Endodermal cell (in vitro differentiated cells): ENCODE data around the gene KCND2. TPM values are rescaled to one million over a fixed set of nuclear protein-coding genes. Genes with fewer than 3 reads are reported as not detected.

Experiments
- DNase-seq: peaks from one replicate; pipeline ENCODE4 v3.0.0-alpha.2; 2017
- H3K27ac ChIP-seq: 2 replicates; pipeline ENCODE4 v1.5.1; 2013; ENCODE audit warnings: mild to moderate bottlenecking, low read depth, low read length, moderate library complexity
- H3K27me3 ChIP-seq: 2 replicates; pipeline ENCODE4 v1.6.1; 2013; ENCODE audit warnings: mild to moderate bottlenecking, low read length, moderate library complexity; ENCODE audit not compliant: insufficient read depth, control insufficient read depth, poor library complexity, severe bottlenecking
- H3K36me3 ChIP-seq: 2 replicates; pipeline ENCODE4 v1.7.0; 2013; ENCODE audit warnings: mild to moderate bottlenecking, low read length, moderate library complexity; ENCODE audit not compliant: control insufficient read depth, insufficient read depth
- H3K4me1 ChIP-seq: one replicate; pipeline ENCODE4 v1.7.0; 2013; ENCODE audit warnings: low read length; ENCODE audit not compliant: control insufficient read depth, insufficient read depth
- H3K4me3 ChIP-seq: 2 replicates; pipeline ENCODE4 v1.5.1; 2013; ENCODE audit warnings: mild to moderate bottlenecking, low read length, moderate library complexity
- H3K9ac ChIP-seq: 2 replicates; pipeline ENCODE4 v1.6.1; 2013; ENCODE audit warnings: mild to moderate bottlenecking, low read length, moderate library complexity; ENCODE audit not compliant: poor library complexity, severe bottlenecking; ENCODE audit errors: extremely low read depth
- H3K9me3 ChIP-seq: 2 replicates; pipeline ENCODE4 v1.6.1; 2013; ENCODE audit warnings: mild to moderate bottlenecking, low read length, moderate library complexity; ENCODE audit not compliant: control insufficient read depth
- H3K27ac Mint-ChIP-seq: 2 replicates; pipeline ENCODE4 v1.8.0; 2020; ENCODE audit warnings: mixed read lengths
- H3K27me3 Mint-ChIP-seq: 2 replicates; pipeline ENCODE4 v1.8.0; 2021; ENCODE audit warnings: mild to moderate bottlenecking, mixed read lengths; ENCODE audit not compliant: insufficient read depth
- H3K36me3 Mint-ChIP-seq: 2 replicates; pipeline ENCODE4 v1.8.0; 2020; ENCODE audit warnings: low read depth, mixed read lengths
- H3K4me1 Mint-ChIP-seq: 2 replicates; pipeline ENCODE4 v1.8.0; 2020; ENCODE audit warnings: mixed read lengths
- H3K4me3 Mint-ChIP-seq: 2 replicates; pipeline ENCODE4 v1.8.0; 2020; ENCODE audit warnings: mild to moderate bottlenecking, moderate library complexity, mixed read lengths
- H3K9me3 Mint-ChIP-seq: 2 replicates; pipeline ENCODE4 v1.8.0; 2020; ENCODE audit warnings: mild to moderate bottlenecking, mixed read lengths
- WGBS, 2 experiments: methylation state at CpG; one replicate each; pipeline versions ENCODE4 v1.1.5 to v1.1.7; 2013; ENCODE audit warnings: missing lambda C conversion rate in 2 of 2, mixed read lengths in 1 of 2; ENCODE audit not compliant: insufficient coverage in 1 of 2, insufficient read length in 1 of 2; 5-methylcytosine and 5-hydroxymethylcytosine counted together
- total RNA-seq, 2 donors: library from RNA; stranded (reverse); fragmentation: NEBNext Ultra II Directional in 1 of 2; extraction: Animal tissue kit (Norgen Biotek cat#: 25700) in 1 of 2; gene quantifications; 2 replicates in 1 of 2; 3 replicates in 1 of 2; pipeline ENCODE4 v1.2.1, GENCODE V29; 2021
- TF ChIP-seq, protein P1 (sequence below): fragments of 200-600 bp; sonication (generic); conservative IDR thresholded peaks from 2 replicates; pipeline ENCODE4 v1.5.0; 2021; ENCODE audit warnings: antibody characterized with exemption, mild to moderate bottlenecking

Gene KCND2
- total RNA-seq, 2 donors from 2014 or later, result 0.71 to 4.6 TPM

DNA sequence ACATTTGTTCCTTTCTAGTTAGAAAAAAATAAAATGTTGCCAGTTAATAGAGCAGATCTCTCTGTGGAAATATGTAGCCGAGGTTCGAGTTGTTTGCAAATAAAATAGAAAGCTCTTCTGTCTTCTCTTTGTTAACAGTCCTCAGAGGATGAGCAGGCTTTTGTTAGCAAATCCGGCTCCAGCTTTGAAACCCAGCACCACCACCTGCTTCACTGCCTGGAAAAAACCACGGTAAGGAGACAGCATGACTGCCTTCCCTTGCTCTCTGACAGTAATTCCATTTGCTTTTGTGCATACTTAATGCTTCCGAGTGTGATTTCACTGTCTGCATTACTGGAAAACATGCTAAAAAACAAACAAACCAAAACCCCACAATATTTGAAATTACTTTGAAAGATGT lies 469.4 kb downstream of the KCND2 start:
- Mint-ChIP-seq H3K27me3 (no peaks in the 10 kb centered on the region), H3K9me3 (no peaks in the 10 kb centered on the region)
- H3K4me3 ChIP-seq, result no peak overlapping the region

DNA sequence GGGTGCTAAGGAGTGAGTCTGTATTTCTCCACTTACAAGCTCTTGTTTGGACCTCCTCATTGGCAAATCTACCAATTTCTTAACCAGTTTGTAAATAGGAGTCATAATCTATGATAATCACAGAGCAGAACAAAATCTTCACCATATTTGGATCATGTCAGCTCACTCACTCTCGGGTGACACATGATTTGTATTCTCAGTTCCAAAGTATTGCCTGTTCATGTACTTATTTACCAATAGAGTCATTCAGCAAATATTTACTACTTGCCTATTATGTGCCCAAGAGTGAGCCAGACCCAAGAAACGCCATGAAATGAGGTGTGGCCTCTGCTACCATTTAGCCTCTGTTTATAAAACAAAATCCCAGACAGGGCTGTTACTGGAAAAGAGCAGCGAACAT lies 470.2 kb downstream of the KCND2 start:
- Histone ChIP-seq H3K4me3 (no peak overlapping the region), H3K9me3 (no peaks in the 10 kb centered on the region), H3K9ac (no peak overlapping the region), H3K27ac (no peak overlapping the region), H3K36me3 (no peaks in the 10 kb centered on the region), H3K4me1 (no peaks in the 10 kb centered on the region), H3K27me3 (no peaks in the 10 kb centered on the region)
- Mint-ChIP-seq H3K36me3 (peaks cover 6% of the 10 kb centered on the region), H3K9me3 (no peaks in the 10 kb centered on the region), H3K27me3 (no peaks in the 10 kb centered on the region), H3K27ac (no peak overlapping the region), H3K4me1 (peaks cover 30% of the 10 kb centered on the region), H3K4me3 (no peak overlapping the region)
- TF ChIP-seq, protein P1, sequence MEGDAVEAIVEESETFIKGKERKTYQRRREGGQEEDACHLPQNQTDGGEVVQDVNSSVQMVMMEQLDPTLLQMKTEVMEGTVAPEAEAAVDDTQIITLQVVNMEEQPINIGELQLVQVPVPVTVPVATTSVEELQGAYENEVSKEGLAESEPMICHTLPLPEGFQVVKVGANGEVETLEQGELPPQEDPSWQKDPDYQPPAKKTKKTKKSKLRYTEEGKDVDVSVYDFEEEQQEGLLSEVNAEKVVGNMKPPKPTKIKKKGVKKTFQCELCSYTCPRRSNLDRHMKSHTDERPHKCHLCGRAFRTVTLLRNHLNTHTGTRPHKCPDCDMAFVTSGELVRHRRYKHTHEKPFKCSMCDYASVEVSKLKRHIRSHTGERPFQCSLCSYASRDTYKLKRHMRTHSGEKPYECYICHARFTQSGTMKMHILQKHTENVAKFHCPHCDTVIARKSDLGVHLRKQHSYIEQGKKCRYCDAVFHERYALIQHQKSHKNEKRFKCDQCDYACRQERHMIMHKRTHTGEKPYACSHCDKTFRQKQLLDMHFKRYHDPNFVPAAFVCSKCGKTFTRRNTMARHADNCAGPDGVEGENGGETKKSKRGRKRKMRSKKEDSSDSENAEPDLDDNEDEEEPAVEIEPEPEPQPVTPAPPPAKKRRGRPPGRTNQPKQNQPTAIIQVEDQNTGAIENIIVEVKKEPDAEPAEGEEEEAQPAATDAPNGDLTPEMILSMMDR, result no peak
- WGBS, 2 experiments, result 91 to 97% methylated on average over 3 of the region's 3 CpGs
- DNase-seq, result no peak

More for the DNA sequence above, 469.4 kb downstream of the KCND2 start:
- DNase-seq, result no peak
- no peaks in the 10 kb centered on the region for H3K4me1 ChIP-seq
- no peaks in the 10 kb centered on the region for H3K36me3 ChIP-seq
- Mint-ChIP-seq H3K36me3 (peaks cover 6% of the 10 kb centered on the region), H3K4me3 (no peak overlapping the region), H3K27ac (peak overlapping the region; percentile 73), H3K4me1 (peaks cover 33% of the 10 kb centered on the region)
- H3K27me3 ChIP-seq, result no peaks in the 10 kb centered on the region
- WGBS, 2 experiments, result 41% methylated on average over 5 of the region's 5 CpGs; no CpG with 5 or more reads in 1 of the 2 experiments
- TF ChIP-seq, protein P1, result no peak
- H3K9ac ChIP-seq, result no peak overlapping the region
- H3K9me3 ChIP-seq, result no peaks in the 10 kb centered on the region
- peak overlapping the region; percentile 39 for H3K27ac ChIP-seq

DNA sequence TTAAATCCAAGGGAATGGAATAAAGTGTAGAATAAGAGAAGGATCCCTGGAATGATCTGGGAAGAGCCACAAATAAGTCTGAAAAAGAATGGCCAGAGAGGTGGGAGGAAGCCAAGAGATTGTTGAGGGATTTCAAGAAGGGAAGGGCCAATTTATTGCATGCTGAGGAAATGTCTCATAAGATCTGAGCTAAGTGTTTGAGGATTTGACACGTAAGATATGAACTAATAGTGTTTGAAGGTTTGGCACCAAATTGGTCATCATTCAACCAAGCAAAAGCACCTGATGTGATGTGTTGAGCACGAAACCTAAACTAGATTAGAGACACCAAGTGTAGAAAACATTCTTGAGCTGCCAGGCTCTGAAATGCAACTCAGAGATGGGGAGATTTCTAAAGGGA lies 487.1 kb downstream of the KCND2 start:
- Mint-ChIP-seq H3K27me3 (no peaks in the 10 kb centered on the region), H3K36me3 (peaks cover 5% of the 10 kb centered on the region), H3K4me1 (peaks cover 37% of the 10 kb centered on the region), H3K27ac (peak overlapping the region; percentile 41), H3K4me3 (no peak overlapping the region), H3K9me3 (no peaks in the 10 kb centered on the region)
- peaks cover 11% of the 10 kb centered on the region for H3K4me1 ChIP-seq
- WGBS, 2 experiments, result 83 to 91% methylated on average over 2 of the region's 2 CpGs
- no peaks in the 10 kb centered on the region for H3K27me3 ChIP-seq
- H3K9ac ChIP-seq, result no peak overlapping the region
- no peak overlapping the region for H3K27ac ChIP-seq
- DNase-seq, result no peak
- TF ChIP-seq, protein P1, result no peak
- no peaks in the 10 kb centered on the region for H3K9me3 ChIP-seq
- H3K4me3 ChIP-seq, result no peak overlapping the region
- H3K36me3 ChIP-seq, result no peaks in the 10 kb centered on the region
